ENCODE results near the gene APIP. TPM values are rescaled to one million over a fixed set of nuclear protein-coding genes. Genes with fewer than 3 reads are reported as not detected.

APIP gene
- polyA plus RNA-seq, 1 donor (not counting 4 experiments of a cell fraction or from before 2014, with no cell fraction given) = 10.9 TPM

DNA sequence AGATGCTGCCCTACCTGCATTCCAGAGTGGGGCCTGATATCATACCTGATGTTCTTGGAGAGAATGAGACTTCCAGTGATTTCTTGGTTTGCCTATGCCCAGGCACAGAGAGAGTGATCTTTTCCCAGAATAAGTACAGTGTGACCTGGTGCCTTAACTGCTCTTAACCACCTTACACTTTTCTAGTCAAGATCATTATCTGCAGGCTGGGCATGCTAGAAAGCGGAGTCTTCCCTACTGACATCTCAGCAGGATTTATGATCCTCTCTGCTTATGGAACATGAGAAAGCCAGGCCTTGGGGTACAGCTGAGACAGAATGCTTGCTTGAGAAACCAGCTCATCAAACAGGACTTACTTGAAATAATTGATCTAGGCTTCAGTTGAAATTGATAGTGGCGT is 53.1 kb downstream of the APIP start:
- Histone ChIP-seq H3K79me2 (ENCODE audit: control insufficient read depth, insufficient read depth, low read length) (no peaks in the 10 kb centered on the region), H4K20me1 (ENCODE audit: control insufficient read depth, extremely low read depth, insufficient read depth, low read length) (no peaks in the 10 kb centered on the region), H3K27me3 (ENCODE audit: control insufficient read depth, extremely low read depth, insufficient read depth, low read length) (no peaks in the 10 kb centered on the region), H3K4me2 (ENCODE audit: control insufficient read depth, extremely low read depth, insufficient read depth, low read depth, low read length) (no peak overlapping the region), H3K4me1 (ENCODE audit: control insufficient read depth, extremely low read depth, insufficient read depth, low read length) (no peaks in the 10 kb centered on the region), H2AFZ (ENCODE audit: control insufficient read depth, low read length) (no peak overlapping the region), H3K27ac (ENCODE audit: control insufficient read depth, insufficient read depth, low read length) (no peak overlapping the region), H3K9me3 (ENCODE audit: control insufficient read depth, low read depth, low read length) (no peaks in the 10 kb centered on the region), H3K9me1 (ENCODE audit: control insufficient read depth, extremely low read depth, insufficient read depth, low read length) (no peaks in the 10 kb centered on the region), H3K9ac (ENCODE audit: control insufficient read depth, extremely low read depth, insufficient read depth, low read length) (no peak overlapping the region), H3K36me3 (ENCODE audit: control insufficient read depth in 2 of 2, extremely low read depth in 1 of 2, insufficient read depth in 2 of 2, low read length in 2 of 2) (no peaks in the 10 kb centered on the region), H3K4me3 (ENCODE audit: control insufficient read depth in 2 of 3, extremely low read depth in 1 of 3, insufficient read depth in 2 of 3, low read depth in 1 of 3, low read length in 3 of 3) (no peak overlapping the region)
- TF ChIP-seq CTCF (optimal IDR thresholded peaks at IDR 0.05 in 1 of 3, IDR thresholded peaks at IDR 0.05 in 1 of 3, conservative IDR thresholded peaks at IDR 0.05 in 1 of 3; ENCODE audit: extremely low read depth in 1 of 3, insufficient read depth in 2 of 3, low read length in 3 of 3) = no peak
- TF ChIP-seq EZH2 (IDR thresholded peaks at IDR 0.05; ENCODE audit: low read length) = no peak
- FAIRE-seq = no peak
- dilution Hi-C loops (cut with MboI; ENCODE audit: extremely low pct_ligation_motif_present, low sequenced_read_pairs) = no loop called here
- DNase-seq (ENCODE audit: low read depth, low spot score) = no peak

- no peak for DNase-seq (ENCODE audit: low read depth, low spot score)
- Histone ChIP-seq H3K9me3 (ENCODE audit: control insufficient read depth, low read depth, low read length) (no peaks in the 10 kb centered on the region), H2AFZ (ENCODE audit: control insufficient read depth, low read length) (no peak overlapping the region), H3K9ac (ENCODE audit: control insufficient read depth, extremely low read depth, insufficient read depth, low read length) (no peak overlapping the region), H3K36me3 (ENCODE audit: control insufficient read depth in 2 of 2, extremely low read depth in 1 of 2, insufficient read depth in 2 of 2, low read length in 2 of 2) (no peaks in the 10 kb centered on the region), H3K4me2 (ENCODE audit: control insufficient read depth, extremely low read depth, insufficient read depth, low read depth, low read length) (no peak overlapping the region), H3K9me1 (ENCODE audit: control insufficient read depth, extremely low read depth, insufficient read depth, low read length) (no peaks in the 10 kb centered on the region), H3K27ac (ENCODE audit: control insufficient read depth, insufficient read depth, low read length) (no peak overlapping the region), H3K4me3 (ENCODE audit: control insufficient read depth in 2 of 3, extremely low read depth in 1 of 3, insufficient read depth in 2 of 3, low read depth in 1 of 3, low read length in 3 of 3) (no peak overlapping the region), H3K27me3 (ENCODE audit: control insufficient read depth, extremely low read depth, insufficient read depth, low read length) (no peaks in the 10 kb centered on the region), H3K79me2 (ENCODE audit: control insufficient read depth, insufficient read depth, low read length) (no peaks in the 10 kb centered on the region), H3K4me1 (ENCODE audit: control insufficient read depth, extremely low read depth, insufficient read depth, low read length) (no peaks in the 10 kb centered on the region), H4K20me1 (ENCODE audit: control insufficient read depth, extremely low read depth, insufficient read depth, low read length) (no peaks in the 10 kb centered on the region)
- FAIRE-seq = no peak
- dilution Hi-C loops (cut with MboI; ENCODE audit: extremely low pct_ligation_motif_present, low sequenced_read_pairs) = no loop called here
- TF ChIP-seq EZH2 (IDR thresholded peaks at IDR 0.05; ENCODE audit: low read length) = no peak
- TF ChIP-seq CTCF (optimal IDR thresholded peaks at IDR 0.05 in 1 of 3, IDR thresholded peaks at IDR 0.05 in 1 of 3, conservative IDR thresholded peaks at IDR 0.05 in 1 of 3; ENCODE audit: extremely low read depth in 1 of 3, insufficient read depth in 2 of 3, low read length in 3 of 3) = no peak
Observed at GRCh38 chr11:34860518-34860917, 55.7 kb downstream of the APIP start.
